NCI-H2196 (cell line): Measurements from ENCODE around the gene RNF11.
"Not testable (repeated sequence)": the region's sequence is repeated elsewhere in the genome, so short reads cannot be mapped to it uniquely, and the experiment has no call there.

ENCODE experiments used
- DNase-seq: peaks from one replicate; lab custom pipeline; 2025; ENCODE audit not compliant: unreplicated experiment; lab: John Stamatoyannopoulos, UW

The RNF11 gene

GRCh38 chr1:51235673-51236530 is at the start of gene RNF11:
RNF11 (plus strand) TSS chr1:51236273; CDS start chr1:51236757, 484 bp downstream.
- DNase-seq, result peak; percentile 94

GRCh38 chr1:51188230-51188629 is 47.8 kb upstream of the RNF11 start:
- DNase-seq, result no peak

- peak; percentile 77 for DNase-seq
Measured at GRCh38 chr1:51189421-51190073, 46.5 kb upstream of the RNF11 start.

- DNase-seq, result no peak
Measured at GRCh38 chr1:51190961-51191360, 45.1 kb upstream of the RNF11 start.

- DNase-seq, result peak; percentile 76
Measured at GRCh38 chr1:51192213-51192843, 43.7 kb upstream of the RNF11 start.

GRCh38 chr1:51193564-51193963 is 42.5 kb upstream of the RNF11 start:
- DNase-seq, result no peak

- DNase-seq, result no peak
Measured at GRCh38 chr1:51203121-51203873, 32.8 kb upstream of the RNF11 start.

GRCh38 chr1:51203874-51204245 is 32.2 kb upstream of the RNF11 start:
- no peak for DNase-seq

GRCh38 chr1:51210055-51210454 is 26.0 kb upstream of the RNF11 start:
- no peak for DNase-seq

- DNase-seq, result no peak
Measured at GRCh38 chr1:51210676-51211075, 25.4 kb upstream of the RNF11 start.

GRCh38 chr1:51214615-51215131 is 21.4 kb upstream of the RNF11 start:
- DNase-seq, result no peak

- DNase-seq, result no peak
Measured at GRCh38 chr1:51215169-51215568, 20.9 kb upstream of the RNF11 start.

- DNase-seq, result no peak
Measured at GRCh38 chr1:51216631-51217030, 19.4 kb upstream of the RNF11 start.

- no peak for DNase-seq
Measured at GRCh38 chr1:51217101-51217500, 19.0 kb upstream of the RNF11 start.

- DNase-seq, result no peak
Measured at GRCh38 chr1:51218570-51218969, 17.5 kb upstream of the RNF11 start.

- no peak for DNase-seq
Measured at GRCh38 chr1:51219022-51219421, 17.1 kb upstream of the RNF11 start.

- DNase-seq, result not testable (repeated sequence)
Measured at GRCh38 chr1:51221529-51221928, 14.5 kb upstream of the RNF11 start.

GRCh38 chr1:51222136-51222787 is 13.8 kb upstream of the RNF11 start:
- DNase-seq, result no peak

- DNase-seq, result no peak
Measured at GRCh38 chr1:51222809-51223208, 13.3 kb upstream of the RNF11 start.

GRCh38 chr1:51224255-51224654 is 11.8 kb upstream of the RNF11 start:
- DNase-seq, result no peak
